Fibroblast of pulmonary artery (primary cell): ENCODE data around the gene CLIC2.
"Not testable (repeated sequence)": the region's sequence is repeated elsewhere in the genome, so short reads cannot be mapped to it uniquely, and the experiment has no call there.

Experiments
- DNase-seq: peaks from one replicate; pipeline ENCODE4 v3.0.0-alpha.2; 2010; ENCODE audit warnings: low read depth
- H3K4me3 ChIP-seq: replicated peaks from 2 replicates; pipeline ENCODE4 v1.5.1; 2011; ENCODE audit warnings: low read depth, mild to moderate bottlenecking, control low read depth, low read length, moderate library complexity
- CTCF ChIP-seq: IDR thresholded peaks from 2 replicates; pipeline ENCODE4 v1.5.1; 2011; ENCODE audit warnings: mild to moderate bottlenecking, control low read depth, low read length, inconsistent platforms; ENCODE audit errors: missing control alignments

CLIC2 gene

GRCh38 chrX:155334486-155335336 lies at the start of gene CLIC2:
Gene CLIC2 (minus strand): TSS chrX:155334614. CDS start chrX:155334427, 187 bp downstream.
- no peak within 1 kb of the TSS for H3K4me3 ChIP-seq
- peak; percentile 87 for DNase-seq
- no peak for TF ChIP-seq CTCF

GRCh38 chrX:155382529-155382967 lies 48.1 kb upstream of the CLIC2 start:
- H3K4me3 ChIP-seq, DNase-seq: not testable (repeated sequence)

GRCh38 chrX:155381843-155382528 lies 47.6 kb upstream of the CLIC2 start, which contains the start of gene F8A2:
Gene F8A2 (plus strand): TSS chrX:155382095. CDS start chrX:155382115, 20 bp downstream.
- not testable (repeated sequence) for H3K4me3 ChIP-seq, DNase-seq

GRCh38 chrX:155379802-155380201 lies 45.4 kb upstream of the CLIC2 start:
- not testable (repeated sequence) for H3K4me3 ChIP-seq, DNase-seq

- DNase-seq, H3K4me3 ChIP-seq: not testable (repeated sequence)
Observed at GRCh38 chrX:155373777-155374458, 39.5 kb upstream of the CLIC2 start.

GRCh38 chrX:155363712-155364111 lies 29.3 kb upstream of the CLIC2 start:
- H3K4me3 ChIP-seq, DNase-seq: not testable (repeated sequence)

- H3K4me3 ChIP-seq, DNase-seq: not testable (repeated sequence)
Observed at GRCh38 chrX:155349448-155349847, 15.0 kb upstream of the CLIC2 start.

- DNase-seq, H3K4me3 ChIP-seq: not testable (repeated sequence)
Observed at GRCh38 chrX:155345689-155346088, 11.3 kb upstream of the CLIC2 start.

GRCh38 chrX:155335337-155335712 lies 911 bp upstream of the CLIC2 start:
- H3K4me3 ChIP-seq, DNase-seq: not testable (repeated sequence)

GRCh38 chrX:155333544-155334100 lies 792 bp downstream of the CLIC2 start:
- no peak overlapping the region for H3K4me3 ChIP-seq
- no peak for DNase-seq
- no peak for TF ChIP-seq CTCF

- no peak for DNase-seq
- H3K4me3 ChIP-seq = no peak overlapping the region
- TF ChIP-seq CTCF = no peak
Observed at GRCh38 chrX:155330992-155331391, 3.4 kb downstream of the CLIC2 start.
